Gastroesophageal sphincter (tissue), 3 donors: Measurements from ENCODE around the gene ARID3B.

Experiments used
- EP300 ChIP-seq: sonication (generic); formaldehyde crosslinking; IDR thresholded peaks from one replicate; pipeline ENCODE4 v1.6.1; 2017; ENCODE audit warnings: antibody characterized with exemption, mild to moderate bottlenecking
- POLR2A ChIP-seq, 2 donors: fragments of 450-650 bp; IDR thresholded peaks; one replicate each; pipeline ENCODE4 v1.6.1; 2017; ENCODE audit warnings: antibody characterized with exemption in 2 of 2, mild to moderate bottlenecking in 2 of 2, moderate library complexity in 1 of 2
- POLR2AphosphoS5 ChIP-seq: sonication (generic); formaldehyde crosslinking; IDR thresholded peaks from one replicate; pipeline ENCODE4 v1.6.1; 2017; ENCODE audit warnings: antibody characterized with exemption
- TF ChIP-seq, protein P1 (sequence below), 4 experiments: fragments of 200-600 bp in 2 of 4; fragments of 450-650 bp in 2 of 4; sonication (generic) in 1 of 4; IDR thresholded peaks; one replicate each; pipeline ENCODE4 v1.5.1; 2017 to 2019; ENCODE audit warnings: antibody characterized with exemption in 4 of 4, mild to moderate bottlenecking in 2 of 4, moderate library complexity in 2 of 4

DNA sequence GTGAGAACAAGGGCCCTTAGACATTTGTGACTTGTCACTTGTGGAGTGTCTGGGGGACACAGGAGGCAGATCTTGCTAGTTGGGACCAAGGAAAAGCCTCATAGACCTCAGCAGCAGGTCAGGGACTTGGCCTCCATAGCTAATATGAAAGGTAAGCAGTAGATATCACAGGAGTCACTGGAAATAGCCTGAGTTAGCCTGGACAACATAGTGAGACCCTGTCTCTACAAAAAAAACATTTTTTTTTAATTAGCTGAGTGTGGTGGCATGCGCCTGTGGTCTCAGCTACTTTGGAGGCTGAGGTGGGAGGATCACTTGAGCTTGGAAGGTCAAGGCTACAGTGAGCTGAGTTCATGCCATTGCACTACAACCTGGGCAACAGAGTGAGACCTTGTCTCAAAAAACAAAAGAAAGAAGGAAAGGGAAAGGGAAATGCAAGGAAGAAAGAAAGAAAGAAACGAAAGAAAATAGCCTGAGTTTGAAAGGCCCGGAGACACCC, 37.5 kb downstream of the ARID3B start:
- TF ChIP-seq, protein P1, sequence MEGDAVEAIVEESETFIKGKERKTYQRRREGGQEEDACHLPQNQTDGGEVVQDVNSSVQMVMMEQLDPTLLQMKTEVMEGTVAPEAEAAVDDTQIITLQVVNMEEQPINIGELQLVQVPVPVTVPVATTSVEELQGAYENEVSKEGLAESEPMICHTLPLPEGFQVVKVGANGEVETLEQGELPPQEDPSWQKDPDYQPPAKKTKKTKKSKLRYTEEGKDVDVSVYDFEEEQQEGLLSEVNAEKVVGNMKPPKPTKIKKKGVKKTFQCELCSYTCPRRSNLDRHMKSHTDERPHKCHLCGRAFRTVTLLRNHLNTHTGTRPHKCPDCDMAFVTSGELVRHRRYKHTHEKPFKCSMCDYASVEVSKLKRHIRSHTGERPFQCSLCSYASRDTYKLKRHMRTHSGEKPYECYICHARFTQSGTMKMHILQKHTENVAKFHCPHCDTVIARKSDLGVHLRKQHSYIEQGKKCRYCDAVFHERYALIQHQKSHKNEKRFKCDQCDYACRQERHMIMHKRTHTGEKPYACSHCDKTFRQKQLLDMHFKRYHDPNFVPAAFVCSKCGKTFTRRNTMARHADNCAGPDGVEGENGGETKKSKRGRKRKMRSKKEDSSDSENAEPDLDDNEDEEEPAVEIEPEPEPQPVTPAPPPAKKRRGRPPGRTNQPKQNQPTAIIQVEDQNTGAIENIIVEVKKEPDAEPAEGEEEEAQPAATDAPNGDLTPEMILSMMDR (IDR thresholded peaks at IDR 0.05): no peak
- TF ChIP-seq POLR2A (IDR thresholded peaks at IDR 0.05): no peak
- no peak for TF ChIP-seq POLR2AphosphoS5
- TF ChIP-seq EP300: no peak
